ENCODE measurements around the gene KERA. TPM values are rescaled to one million over a fixed set of nuclear protein-coding genes. Genes with fewer than 3 reads are reported as not detected.

Gene KERA
- total and polyA plus RNA-seq, 9 of the 15 experiments (the other 6 are each of a cell fraction or from before 2014, with no cell fraction given) = not detected

- Histone ChIP-seq H3K9me3 (replicated peaks; ENCODE audit: control insufficient read depth, insufficient read depth, low read depth, low read length) (no peaks in the 10 kb centered on the region), H2AFZ (ENCODE audit: low read depth, low read length) (no peak overlapping the region), H3K79me2 (ENCODE audit: control insufficient read depth, insufficient read depth, low read length) (no peaks in the 10 kb centered on the region), H3K36me3 (ENCODE audit: control insufficient read depth, insufficient read depth, low read length) (no peaks in the 10 kb centered on the region), H3K4me2 (ENCODE audit: insufficient read depth, low read length) (no peak overlapping the region), H3K27me3 (ENCODE audit: control insufficient read depth in 2 of 2, insufficient read depth in 2 of 2, low read length in 2 of 2) (no peaks in the 10 kb centered on the region), H3K27ac (ENCODE audit: extremely low read depth, low read depth, low read length) (no peak overlapping the region), H3K4me1 (replicated peaks in 1 of 2; ENCODE audit: control insufficient read depth in 2 of 2, insufficient read depth in 2 of 2, low read length in 2 of 2) (no peaks in the 10 kb centered on the region), H3K9ac (ENCODE audit: insufficient read depth in 1 of 2, low read depth in 2 of 2, low read length in 2 of 2) (no peak overlapping the region), H3K9me1 (ENCODE audit: control insufficient read depth, insufficient read depth, low read length) (no peaks in the 10 kb centered on the region), H3K4me3 (no peak overlapping the region), H4K20me1 (replicated peaks; ENCODE audit: control insufficient read depth, insufficient read depth, low read length) (no peaks in the 10 kb centered on the region)
- WGBS (ENCODE audit: insufficient coverage, low coverage, missing lambda C conversion rate) = 0% methylated on average over 1 of the region's 1 CpG
- intact Hi-C loops (cut with micrococcal nuclease) (no loop called here), in situ Hi-C loops (cut with MboI) (no loop called here)
- no peak for TF ChIP-seq SMARCE1 (IDR thresholded peaks at IDR 0.05)
- no peak for TF ChIP-seq ZNF778 (CRISPR knock-in tag; IDR thresholded peaks at IDR 0.05)
- ATAC-seq = no peak
- ChIA-PET POLR2A (interaction anchor here (0.9 kb wide), 1 partner anchor 9 kb away, joined by 3 read pairs; no protein-coding TSS in a partner anchor), CTCF (ENCODE audit: low intra/inter-chr PET ratio) (no interaction called here)
- no TSS peak for BruUV-seq (replicated peaks)
- no peak for FAIRE-seq
- DNase-seq (ENCODE audit: extremely low read depth in 1 of 4, low spot score in 3 of 4) = no peak
Observed at GRCh38 chr12:91001306-91001705, 56.5 kb downstream of the KERA start.

Other genes starting within 250 kb of the KERA start
- gene CCER1, start 102.8 kb downstream of the KERA start, total RNA-seq (2014; rRNA removed) = not detected in 2 replicates
- gene CCER1, start 102.8 kb downstream of the KERA start, total RNA-seq (2014; rRNA removed; fragmentation: Illumina TruSeq; extraction: Trizol) = not detected in 2 replicates
- gene CCER1, start 102.8 kb downstream of the KERA start, total RNA-seq (2015; rRNA removed; fragmentation: Illumina TruSeq; extraction: Trizol) = not detected in 2 replicates
- gene CCER1, start 102.8 kb downstream of the KERA start, total RNA-seq (2021) = not detected in 2 replicates
- not detected in 2 replicates for gene CCER1, start 102.8 kb downstream of the KERA start, polyA plus RNA-seq (2011; rRNA removed)
- gene CCER1, start 102.8 kb downstream of the KERA start, polyA plus RNA-seq (2014; fragmentation: Illumina TruSeq; extraction: Trizol) = not detected in 2 replicates
- not detected for gene CCER1, start 102.8 kb downstream of the KERA start, polyA plus RNA-seq (2014; fragmentation: Nextera tagmentation; extraction: Ambion mirVana)
- gene CCER1, start 102.8 kb downstream of the KERA start, polyA plus RNA-seq (2014; rRNA removed) = not detected in 2 replicates
- gene EPYC, start 53.1 kb downstream of the KERA start, total RNA-seq (2014; rRNA removed) = not detected in 2 replicates
- not detected in 2 replicates for gene EPYC, start 53.1 kb downstream of the KERA start, total RNA-seq (2014; rRNA removed; fragmentation: Illumina TruSeq; extraction: Trizol)
- not detected in 2 replicates for gene EPYC, start 53.1 kb downstream of the KERA start, total RNA-seq (2015; rRNA removed; fragmentation: Illumina TruSeq; extraction: Trizol)
- not detected in 2 replicates for gene EPYC, start 53.1 kb downstream of the KERA start, total RNA-seq (2021)
- gene EPYC, start 53.1 kb downstream of the KERA start, polyA plus RNA-seq (2011; rRNA removed) = not detected in 2 replicates
- not detected in 2 replicates for gene EPYC, start 53.1 kb downstream of the KERA start, polyA plus RNA-seq (2014; fragmentation: Illumina TruSeq; extraction: Trizol)
- not detected for gene EPYC, start 53.1 kb downstream of the KERA start, polyA plus RNA-seq (2014; fragmentation: Nextera tagmentation; extraction: Ambion mirVana)
- not detected in 2 replicates for gene EPYC, start 53.1 kb downstream of the KERA start, polyA plus RNA-seq (2014; rRNA removed)
- not detected in 2 replicates for gene LUM, start 53.5 kb upstream of the KERA start, total RNA-seq (2014; rRNA removed)
- gene LUM, start 53.5 kb upstream of the KERA start, total RNA-seq (2014; rRNA removed; fragmentation: Illumina TruSeq; extraction: Trizol) = not detected in 2 replicates
- not detected in 2 replicates for gene LUM, start 53.5 kb upstream of the KERA start, total RNA-seq (2015; rRNA removed; fragmentation: Illumina TruSeq; extraction: Trizol)
- 0.11 and 0.40 TPM in 2 replicates for gene LUM, start 53.5 kb upstream of the KERA start, total RNA-seq (2021)
- not detected in 2 replicates for gene LUM, start 53.5 kb upstream of the KERA start, polyA plus RNA-seq (2011; rRNA removed)
- gene LUM, start 53.5 kb upstream of the KERA start, polyA plus RNA-seq (2014; fragmentation: Illumina TruSeq; extraction: Trizol) = not detected in 2 replicates
- not detected for gene LUM, start 53.5 kb upstream of the KERA start, polyA plus RNA-seq (2014; fragmentation: Nextera tagmentation; extraction: Ambion mirVana)
- gene LUM, start 53.5 kb upstream of the KERA start, polyA plus RNA-seq (2014; rRNA removed) = not detected in 2 replicates
- gene DCN, start 124.8 kb upstream of the KERA start, total RNA-seq (2014; rRNA removed) = 0.14 TPM in 1 of 2 replicates, not detected in the other
- gene DCN, start 124.8 kb upstream of the KERA start, total RNA-seq (2014; rRNA removed; fragmentation: Illumina TruSeq; extraction: Trizol) = 0.22 and 0.48 TPM in 2 replicates
- 0.45 and 0.54 TPM in 2 replicates for gene DCN, start 124.8 kb upstream of the KERA start, total RNA-seq (2015; rRNA removed; fragmentation: Illumina TruSeq; extraction: Trizol)
- 2.3 and 2.4 TPM in 2 replicates for gene DCN, start 124.8 kb upstream of the KERA start, total RNA-seq (2021)
- 0.49 and 0.85 TPM in 2 replicates for gene DCN, start 124.8 kb upstream of the KERA start, polyA plus RNA-seq (2011; rRNA removed)
- 0.39 and 3.6 TPM in 2 replicates for gene DCN, start 124.8 kb upstream of the KERA start, polyA plus RNA-seq (2014; fragmentation: Illumina TruSeq; extraction: Trizol)
- under 1 TPM in 1 of 2 experiments, not detected in 1; 0.08 TPM for gene DCN, start 124.8 kb upstream of the KERA start, polyA plus RNA-seq (2014; fragmentation: Nextera tagmentation; extraction: Ambion mirVana)
- 0.24 and 0.67 TPM in 2 replicates for gene DCN, start 124.8 kb upstream of the KERA start, polyA plus RNA-seq (2014; rRNA removed)